RWPE2 (cell line): ENCODE data around the gene PSEN1.

Source experiments
- ATAC-seq: fragments of 200-7000 bp; cut with Tn5 transposase; 3 replicates; pipeline ENCODE4 v1.9.1; 2021; ENCODE audit warnings: low read depth
- DNase-seq: peaks from one replicate; pipeline ENCODE4 v3.0.0-alpha.2; 2020; ENCODE audit warnings: low spot score
- H3K27ac ChIP-seq: fragments of 450-650 bp; 2 replicates; pipeline ENCODE4 v1.5.1; 2017; ENCODE audit warnings: mild to moderate bottlenecking; ENCODE audit not compliant: poor library complexity, severe bottlenecking
- H3K27me3 ChIP-seq: fragments of 250-450 bp; sonication (Bioruptor Pico); 2 replicates; pipeline ENCODE4 v1.5.1; 2021; ENCODE audit warnings: mild to moderate bottlenecking, moderate library complexity; ENCODE audit not compliant: insufficient read depth, poor library complexity, severe bottlenecking
- H3K36me3 ChIP-seq: fragments of 250-450 bp; sonication (Bioruptor Pico); 2 replicates; pipeline ENCODE4 v1.5.1; 2020; ENCODE audit warnings: low read depth, mild to moderate bottlenecking, moderate library complexity
- H3K4me1 ChIP-seq: fragments of 250-450 bp; sonication (Bioruptor Pico); 2 replicates; pipeline ENCODE4 v1.5.1; 2021; ENCODE audit warnings: mild to moderate bottlenecking, moderate library complexity; ENCODE audit not compliant: insufficient read depth, poor library complexity, severe bottlenecking
- H3K4me3 ChIP-seq: fragments of 250-450 bp; sonication (Bioruptor Pico); 2 replicates; pipeline ENCODE4 v1.5.1; 2021; ENCODE audit warnings: mild to moderate bottlenecking, moderate library complexity; ENCODE audit not compliant: severe bottlenecking
- H3K9me3 ChIP-seq: fragments of 250-450 bp; sonication (Bioruptor Pico); 2 replicates; pipeline ENCODE4 v1.5.1; 2021; ENCODE audit warnings: mild to moderate bottlenecking, moderate library complexity; ENCODE audit not compliant: severe bottlenecking
- CTCF ChIP-seq: fragments of 450-650 bp; IDR thresholded peaks from one replicate; pipeline ENCODE4 v1.5.1; 2017; ENCODE audit warnings: mild to moderate bottlenecking, moderate library complexity; ENCODE audit not compliant: poor library complexity, severe bottlenecking

Gene PSEN1

DNA sequence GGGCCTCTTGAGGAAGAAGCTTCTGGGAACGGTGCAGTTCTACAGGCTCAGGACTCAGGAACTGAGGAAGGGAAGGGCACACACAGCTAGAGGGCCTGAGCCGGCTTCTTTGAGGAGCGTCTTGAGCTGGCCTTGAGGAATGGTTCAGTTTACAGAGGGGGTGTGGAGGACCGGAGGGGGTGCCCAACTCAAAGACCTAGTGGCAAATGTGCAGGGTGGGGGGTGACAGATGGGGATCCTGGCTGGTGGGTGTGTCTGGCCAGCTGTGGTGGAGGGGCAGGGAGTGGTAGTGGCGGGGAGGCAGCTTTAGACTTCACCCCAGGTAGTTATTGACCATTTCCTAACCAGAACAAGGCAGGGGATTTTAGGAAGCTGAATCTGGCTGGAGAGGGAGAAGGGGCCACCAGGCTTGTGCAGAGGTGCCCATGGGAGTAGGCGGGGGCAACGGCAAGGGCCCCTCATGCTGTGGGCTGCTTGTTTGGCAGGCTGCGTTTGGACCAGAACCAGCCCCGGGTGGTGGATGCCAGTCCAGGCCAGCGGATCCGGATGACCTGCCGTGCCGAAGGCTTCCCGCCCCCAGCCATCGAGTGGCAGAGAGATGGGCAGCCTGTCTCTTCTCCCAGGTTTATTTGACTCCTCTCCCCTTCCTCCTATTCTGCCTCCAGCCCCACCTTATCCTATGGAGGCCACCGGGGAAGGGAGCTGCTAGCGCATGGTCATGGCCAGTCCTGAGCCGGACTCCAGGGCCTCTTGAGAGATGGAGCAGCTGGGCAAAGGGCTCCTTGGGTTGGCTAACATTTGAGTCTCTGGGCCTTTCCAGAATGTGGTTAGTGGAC lies 128.8 kb downstream of the PSEN1 start:
- Histone ChIP-seq H3K9me3 (no peaks in the 10 kb centered on the region), H3K36me3 (no peaks in the 10 kb centered on the region), H3K27ac (no peak overlapping the region), H3K4me3 (no peak overlapping the region), H3K4me1 (no peaks in the 10 kb centered on the region), H3K27me3 (no peaks in the 10 kb centered on the region)
- DNase-seq (no peak), ATAC-seq (no peak)
- no peak for TF ChIP-seq CTCF

- Histone ChIP-seq H3K4me3 (no peak overlapping the region), H3K27ac (no peak overlapping the region), H3K4me1 (no peaks in the 10 kb centered on the region), H3K9me3 (no peaks in the 10 kb centered on the region), H3K27me3 (no peaks in the 10 kb centered on the region), H3K36me3 (no peaks in the 10 kb centered on the region)
- DNase-seq (no peak), ATAC-seq (no peak)
- TF ChIP-seq CTCF, result no peak
Measured at GRCh38 chr14:73265721-73266046, 129.4 kb downstream of the PSEN1 start.

DNA sequence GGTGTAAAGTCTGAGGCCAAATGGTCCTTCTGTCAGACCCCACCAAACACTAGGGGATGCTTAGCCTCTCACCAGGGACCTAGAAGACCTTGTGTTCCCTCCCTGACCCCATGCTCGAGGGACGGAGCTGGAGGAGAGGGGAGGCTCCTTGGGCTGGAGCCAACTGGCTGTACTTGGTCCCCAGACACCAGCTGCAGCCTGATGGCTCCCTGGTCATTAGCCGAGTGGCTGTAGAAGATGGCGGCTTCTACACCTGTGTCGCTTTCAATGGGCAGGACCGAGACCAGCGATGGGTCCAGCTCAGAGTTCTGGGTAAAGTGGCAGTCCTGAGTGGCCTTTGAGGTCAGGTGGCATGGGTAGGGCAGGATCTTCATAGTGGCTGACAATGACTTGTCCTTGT lies 130.0 kb downstream of the PSEN1 start:
- Histone ChIP-seq H3K4me3 (no peak overlapping the region), H3K27ac (no peak overlapping the region), H3K9me3 (no peaks in the 10 kb centered on the region), H3K4me1 (no peaks in the 10 kb centered on the region), H3K36me3 (no peaks in the 10 kb centered on the region), H3K27me3 (no peaks in the 10 kb centered on the region)
- no peak for ATAC-seq
- DNase-seq, result no peak
- TF ChIP-seq CTCF, result no peak

GRCh38 chr14:73267474-73267873 lies 131.2 kb downstream of the PSEN1 start:
- no peak for ATAC-seq
- no peaks in the 10 kb centered on the region for H3K27me3 ChIP-seq
- no peak for DNase-seq
- no peaks in the 10 kb centered on the region for H3K4me1 ChIP-seq
- H3K9me3 ChIP-seq, result no peaks in the 10 kb centered on the region
- H3K27ac ChIP-seq, result no peak overlapping the region
- no peaks in the 10 kb centered on the region for H3K36me3 ChIP-seq
- no peak for TF ChIP-seq CTCF
- no peak overlapping the region for H3K4me3 ChIP-seq
